HG03097 (cell line): ENCODE measurements around the gene ZNF174.

Experiments
- ATAC-seq: cut with Tn5 transposase; IDR thresholded peaks from one replicate; pipeline ENCODE4 v1.9.1; 2021; ENCODE audit not compliant: unreplicated experiment, low FRiP score

ZNF174 gene

DNA sequence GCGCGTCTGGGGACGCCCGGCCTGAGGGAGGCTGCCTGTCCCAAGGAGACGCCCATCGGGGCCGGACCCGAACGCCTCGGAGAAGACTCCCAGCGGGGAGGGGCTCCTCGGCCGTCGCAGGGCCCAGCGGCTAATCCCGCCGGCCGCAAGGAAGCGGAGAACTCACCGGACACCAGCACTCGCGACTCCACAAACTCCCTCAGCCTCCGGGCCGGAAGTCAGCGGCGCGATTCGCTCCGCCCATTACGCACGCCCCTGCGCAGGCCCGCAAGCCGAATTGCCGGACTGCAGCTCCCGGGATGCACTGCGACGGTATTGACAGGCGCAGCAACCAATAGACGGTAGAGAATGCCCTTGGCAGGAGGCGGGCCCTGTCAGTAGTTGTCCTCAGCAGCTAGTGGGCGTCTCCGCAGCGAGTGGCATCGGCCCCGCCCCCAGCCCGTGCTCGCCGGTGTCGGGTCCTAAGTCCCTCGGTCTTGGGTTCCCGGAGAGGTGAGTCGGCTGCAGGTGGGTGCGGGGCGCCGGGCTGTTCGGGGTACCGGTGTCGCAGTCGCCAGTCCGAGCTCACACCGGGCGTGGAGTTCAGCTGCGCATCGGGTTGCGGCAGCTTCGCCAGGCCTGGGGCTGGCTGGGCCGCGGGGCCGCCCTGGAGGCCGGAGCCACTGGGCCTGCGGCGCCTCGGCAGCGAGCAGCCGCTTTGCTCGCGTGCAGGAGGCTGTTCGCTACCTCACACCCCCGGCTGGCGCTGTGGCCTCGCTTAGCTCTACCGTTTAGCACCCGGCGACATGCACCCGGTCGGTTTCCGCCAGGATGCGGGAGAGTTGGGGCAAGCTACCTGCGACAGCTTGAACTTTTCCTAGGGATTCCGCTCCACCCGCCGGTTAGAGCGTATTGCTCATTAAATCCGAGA lies at the start of gene ZNF174, which contains the start of gene ZSCAN32:
TSS of gene ZNF174 (plus strand) at position 437 of the 910 bp plus-strand sequence. CDS start 790 bp downstream, outside the sequence.
TSS of gene ZSCAN32 (minus strand) at position 226 of the 910 bp plus-strand sequence. CDS start 3,447 bp downstream, outside the sequence.
- peak; percentile 93 for ATAC-seq

- no peak for ATAC-seq
Measured at GRCh38 chr16:3355589-3355988, 45.4 kb upstream of the ZNF174 start, which contains the start of gene OR2C1. TSS of gene OR2C1 (plus strand) at chr16:3355889. CDS start at chr16:3355941, 52 bp downstream.

DNA sequence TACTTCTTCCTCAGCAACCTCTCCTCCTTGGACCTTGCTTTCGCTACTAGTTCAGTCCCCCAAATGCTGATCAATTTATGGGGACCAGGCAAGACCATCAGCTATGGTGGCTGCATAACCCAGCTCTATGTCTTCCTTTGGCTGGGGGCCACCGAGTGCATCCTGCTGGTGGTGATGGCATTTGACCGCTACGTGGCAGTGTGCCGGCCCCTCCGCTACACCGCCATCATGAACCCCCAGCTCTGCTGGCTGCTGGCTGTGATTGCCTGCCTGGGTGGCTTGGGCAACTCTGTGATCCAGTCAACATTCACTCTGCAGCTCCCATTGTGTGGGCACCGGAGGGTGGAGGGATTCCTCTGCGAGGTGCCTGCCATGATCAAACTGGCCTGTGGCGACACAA lies 44.9 kb upstream of the ZNF174 start:
- ATAC-seq = no peak

DNA sequence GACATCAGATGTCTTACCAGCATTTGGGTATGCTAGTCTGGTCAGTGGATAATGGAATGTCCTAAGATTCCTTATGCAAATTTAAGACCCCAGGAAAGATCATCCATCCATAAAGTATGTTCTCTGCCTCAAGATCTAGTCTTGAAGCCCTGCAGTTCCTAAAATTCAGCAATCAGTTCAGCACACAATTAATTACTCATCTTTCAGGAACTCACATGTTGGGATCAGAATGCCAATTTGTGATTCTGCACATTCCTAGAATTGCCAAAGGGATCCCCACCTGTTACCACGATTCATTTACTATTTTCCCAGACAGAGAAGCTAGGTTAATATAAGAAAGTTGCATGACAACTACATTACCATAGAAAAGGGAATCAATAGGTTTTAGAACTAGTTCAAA lies 42.1 kb upstream of the ZNF174 start:
- ATAC-seq = no peak

- ATAC-seq = no peak
Measured at GRCh38 chr16:3362931-3363330, 38.1 kb upstream of the ZNF174 start.

DNA sequence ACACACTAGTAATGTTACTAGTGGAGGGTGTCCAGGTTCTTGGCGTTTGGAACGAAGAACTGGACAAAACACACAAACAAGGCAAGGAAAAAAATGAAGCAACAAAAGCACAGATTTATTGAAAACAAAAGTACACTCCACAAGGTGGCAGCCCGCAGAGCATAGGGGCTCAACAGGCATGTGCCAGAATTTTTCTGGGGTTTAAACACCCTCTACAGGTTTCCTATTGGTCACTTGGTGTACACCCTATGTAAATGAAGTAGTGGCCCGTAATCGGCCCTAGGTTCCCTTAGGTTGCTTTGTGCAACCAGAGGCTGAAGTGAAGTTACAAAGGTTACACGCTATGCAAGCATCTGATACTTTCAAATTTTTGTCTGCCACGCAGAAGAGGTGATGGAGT lies 37.2 kb upstream of the ZNF174 start:
- no peak for ATAC-seq

DNA sequence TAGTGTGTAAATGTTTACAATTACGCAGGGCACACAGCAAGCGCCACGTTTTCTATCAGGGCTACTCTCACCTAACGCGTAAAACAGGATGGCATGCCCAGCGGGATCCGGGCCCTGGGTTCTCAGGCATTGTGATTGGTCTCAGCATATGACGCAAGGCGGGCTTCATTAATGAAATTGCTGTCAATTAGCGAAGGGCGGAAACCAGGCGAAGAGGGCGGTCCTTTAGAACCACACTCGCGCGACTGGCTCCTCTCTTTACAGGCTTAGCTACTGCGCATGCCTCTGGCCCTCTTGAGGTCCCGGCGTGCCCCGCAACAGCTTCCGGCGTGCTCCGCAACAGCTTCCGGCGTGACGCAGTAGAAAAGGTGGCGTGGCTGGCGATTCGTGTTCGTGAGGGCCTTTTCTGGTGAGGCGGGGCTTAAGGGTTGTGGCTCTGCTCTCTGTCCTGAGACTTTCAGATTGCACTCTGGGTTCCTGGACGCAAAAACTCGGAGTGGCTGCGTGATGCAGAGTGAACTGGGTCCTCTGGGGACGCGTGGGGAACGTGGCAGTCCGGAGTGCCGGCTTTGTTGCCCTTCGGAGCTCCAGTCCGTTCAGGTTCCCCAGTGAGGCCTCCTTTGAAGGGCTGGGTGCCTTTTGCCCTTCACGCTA lies 36.1 kb upstream of the ZNF174 start:
- ATAC-seq = peak; percentile 74

GRCh38 chr16:3369073-3369472 lies 31.9 kb upstream of the ZNF174 start:
- ATAC-seq = no peak

- ATAC-seq = no peak
Measured at GRCh38 chr16:3375680-3376079, 25.3 kb upstream of the ZNF174 start.

DNA sequence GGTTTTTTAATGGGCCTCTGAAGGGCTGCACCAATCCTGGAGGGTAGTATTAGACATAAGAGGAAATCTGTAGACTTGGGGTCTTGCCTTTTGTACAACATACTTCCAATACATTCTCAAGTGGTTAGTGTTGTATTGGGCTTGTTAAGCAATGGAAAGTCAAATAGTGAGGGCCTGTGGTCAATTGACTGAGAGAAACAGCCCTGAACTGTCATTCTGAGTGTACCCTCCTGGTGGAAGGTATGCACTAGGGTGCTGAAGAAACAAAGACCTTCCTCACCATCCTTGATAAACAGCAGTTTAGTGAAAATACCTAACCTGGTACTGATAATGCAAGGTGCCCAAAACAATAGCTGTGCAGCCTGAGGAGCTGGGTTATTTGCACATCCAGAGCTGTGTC lies 23.1 kb upstream of the ZNF174 start:
- no peak for ATAC-seq

DNA sequence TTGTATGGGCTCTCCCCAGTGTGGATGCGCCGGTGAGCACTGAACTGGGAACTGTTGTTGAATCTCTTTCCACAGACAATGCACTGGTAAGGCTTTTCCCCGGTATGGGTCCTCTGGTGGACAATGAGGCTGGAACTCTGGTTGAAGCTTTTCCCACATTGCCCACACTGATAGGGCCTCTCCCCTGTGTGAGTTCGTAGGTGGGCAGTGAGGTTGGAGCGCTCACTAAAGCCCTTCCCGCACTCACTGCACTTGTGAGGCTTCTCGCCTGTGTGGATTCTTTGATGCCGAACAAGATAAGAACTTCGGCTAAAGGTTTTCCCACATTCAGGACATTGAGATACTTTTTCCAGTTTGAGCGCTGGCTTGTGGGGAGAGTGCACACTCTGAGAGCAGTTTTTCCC lies 18.0 kb upstream of the ZNF174 start:
- ATAC-seq = no peak

- ATAC-seq = no peak
Measured at GRCh38 chr16:3388325-3388724, 12.7 kb upstream of the ZNF174 start.

GRCh38 chr16:3389663-3390338 lies 11.2 kb upstream of the ZNF174 start:
- ATAC-seq = no peak

DNA sequence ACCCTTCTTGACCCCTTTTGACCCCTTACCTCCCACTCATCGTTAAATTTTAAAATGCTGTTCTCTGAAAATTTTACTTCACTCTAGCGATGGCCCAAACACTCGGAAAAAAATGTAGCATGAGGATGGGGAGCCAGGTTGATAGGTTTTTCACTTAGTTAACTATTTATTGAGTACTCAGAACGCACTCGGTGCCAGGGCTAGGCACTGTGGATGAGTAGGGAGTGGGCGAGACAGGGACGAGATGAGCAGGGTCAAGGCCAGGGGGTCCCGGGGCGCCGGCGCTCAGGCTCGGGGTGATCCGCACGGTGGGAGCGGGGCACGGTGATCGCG lies 603 bp upstream of the ZNF174 start:
- ATAC-seq = peak; percentile 2

GRCh38 chr16:3401719-3402397 lies 843 bp downstream of the ZNF174 start:
- ATAC-seq = no peak

- ATAC-seq = no peak
Measured at GRCh38 chr16:3408561-3409197, 7.7 kb downstream of the ZNF174 start.

DNA sequence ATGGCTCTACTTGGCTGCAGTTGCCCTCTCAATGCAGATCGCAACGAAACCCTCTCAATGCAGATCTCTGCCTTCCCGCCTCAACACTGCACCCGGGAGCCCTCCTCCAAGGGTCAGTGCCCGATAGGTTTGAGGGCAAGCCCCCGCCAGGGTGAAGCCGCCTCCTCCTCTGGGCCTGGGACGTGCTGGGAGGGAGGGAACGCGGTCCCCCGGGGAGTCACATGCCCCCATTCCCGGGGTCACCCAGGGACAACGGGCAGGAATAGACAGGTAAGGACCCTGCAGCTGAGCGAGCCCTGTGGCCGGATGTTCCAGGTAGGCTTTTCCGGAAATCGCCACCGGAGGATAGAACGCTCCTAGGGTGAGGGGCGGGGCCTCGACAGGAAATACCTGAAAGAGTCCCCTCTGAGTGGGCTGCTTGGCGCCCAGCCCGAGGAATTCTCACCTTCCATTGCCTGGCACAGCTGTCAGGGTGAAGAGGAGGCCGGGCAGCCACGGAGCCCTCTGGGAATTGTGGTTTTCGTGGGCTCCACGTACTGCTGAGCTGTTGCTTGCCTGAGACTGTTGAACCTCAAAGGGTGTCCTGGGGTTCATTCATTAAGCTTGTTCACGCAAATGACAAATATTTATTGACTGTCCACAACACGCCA lies 12.8 kb downstream of the ZNF174 start:
- ATAC-seq = no peak

GRCh38 chr16:3431779-3432219 lies 30.8 kb downstream of the ZNF174 start:
- ATAC-seq = no peak

DNA sequence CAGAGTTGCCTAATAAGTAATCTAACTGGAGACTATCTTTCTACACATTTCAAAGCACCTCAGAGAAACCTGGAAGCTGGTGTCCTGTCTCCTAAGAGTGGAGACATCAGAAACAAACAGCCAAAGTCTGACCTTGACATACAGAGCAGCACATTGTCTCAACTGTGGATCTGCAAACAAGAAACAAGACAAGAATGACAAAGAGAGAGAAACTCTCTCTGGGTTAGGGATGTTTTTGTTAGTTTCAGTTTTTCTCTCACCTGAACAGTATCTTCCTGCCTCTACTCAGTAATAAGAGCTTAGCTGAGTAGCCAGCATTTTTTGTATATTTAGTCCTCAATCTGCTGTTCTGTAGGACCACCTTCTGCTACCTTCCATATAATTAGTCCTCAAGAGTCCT lies 33.4 kb downstream of the ZNF174 start:
- no peak for ATAC-seq

DNA sequence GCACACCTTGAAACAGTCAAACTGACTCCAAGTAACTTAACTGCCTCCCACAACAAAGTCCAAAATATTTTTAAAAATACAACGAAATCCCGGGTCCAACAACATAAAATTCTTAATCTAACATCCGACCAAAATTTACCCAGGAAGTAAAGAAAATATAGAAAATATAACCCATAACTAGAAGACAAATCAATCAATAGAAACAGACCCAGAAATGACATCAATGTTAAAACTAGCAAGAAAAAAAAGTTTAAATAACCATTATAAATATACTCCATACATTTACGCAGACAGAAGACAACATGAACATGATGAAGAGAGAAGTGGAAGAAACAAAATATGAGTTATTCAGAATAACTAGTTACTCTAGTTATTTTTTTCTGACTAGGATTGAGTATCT lies 38.6 kb downstream of the ZNF174 start:
- no peak for ATAC-seq
